ENCODE results near the gene BSG.
"Not testable (repeated sequence)": the region's sequence is repeated elsewhere in the genome, so short reads cannot be mapped to it uniquely, and the experiment has no call there.

DNA sequence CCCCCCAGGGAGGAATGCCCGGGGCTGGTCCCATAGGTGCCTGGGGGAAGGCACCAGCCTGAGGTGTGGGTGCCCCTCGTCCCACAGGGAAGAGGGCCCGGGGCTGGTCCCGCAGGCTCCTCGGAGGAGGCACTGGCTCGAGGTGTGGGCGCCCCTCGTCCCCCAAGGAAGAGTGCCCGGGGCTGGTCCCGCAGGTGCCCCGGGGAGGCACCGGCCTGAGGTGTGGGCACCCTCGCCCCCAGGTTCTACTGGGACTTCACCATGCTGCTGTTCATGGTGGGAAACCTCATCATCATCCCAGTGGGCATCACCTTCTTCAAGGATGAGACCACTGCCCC, 30.9 kb downstream of the BSG start:
- TF ChIP-seq, protein P1, sequence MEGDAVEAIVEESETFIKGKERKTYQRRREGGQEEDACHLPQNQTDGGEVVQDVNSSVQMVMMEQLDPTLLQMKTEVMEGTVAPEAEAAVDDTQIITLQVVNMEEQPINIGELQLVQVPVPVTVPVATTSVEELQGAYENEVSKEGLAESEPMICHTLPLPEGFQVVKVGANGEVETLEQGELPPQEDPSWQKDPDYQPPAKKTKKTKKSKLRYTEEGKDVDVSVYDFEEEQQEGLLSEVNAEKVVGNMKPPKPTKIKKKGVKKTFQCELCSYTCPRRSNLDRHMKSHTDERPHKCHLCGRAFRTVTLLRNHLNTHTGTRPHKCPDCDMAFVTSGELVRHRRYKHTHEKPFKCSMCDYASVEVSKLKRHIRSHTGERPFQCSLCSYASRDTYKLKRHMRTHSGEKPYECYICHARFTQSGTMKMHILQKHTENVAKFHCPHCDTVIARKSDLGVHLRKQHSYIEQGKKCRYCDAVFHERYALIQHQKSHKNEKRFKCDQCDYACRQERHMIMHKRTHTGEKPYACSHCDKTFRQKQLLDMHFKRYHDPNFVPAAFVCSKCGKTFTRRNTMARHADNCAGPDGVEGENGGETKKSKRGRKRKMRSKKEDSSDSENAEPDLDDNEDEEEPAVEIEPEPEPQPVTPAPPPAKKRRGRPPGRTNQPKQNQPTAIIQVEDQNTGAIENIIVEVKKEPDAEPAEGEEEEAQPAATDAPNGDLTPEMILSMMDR (IDR thresholded peaks at IDR 0.05): not testable (repeated sequence)
- TF ChIP-seq POLR2A (IDR thresholded peaks at IDR 0.05): not testable (repeated sequence)
